GM21723 (cell line): ENCODE results near the gene CRLF1.

Experiments
- ATAC-seq: cut with Tn5 transposase; IDR thresholded peaks from one replicate; pipeline ENCODE4 v1.9.1; 2021; ENCODE audit warnings: mild to moderate bottlenecking, moderate library complexity; ENCODE audit not compliant: unreplicated experiment

The CRLF1 gene

DNA sequence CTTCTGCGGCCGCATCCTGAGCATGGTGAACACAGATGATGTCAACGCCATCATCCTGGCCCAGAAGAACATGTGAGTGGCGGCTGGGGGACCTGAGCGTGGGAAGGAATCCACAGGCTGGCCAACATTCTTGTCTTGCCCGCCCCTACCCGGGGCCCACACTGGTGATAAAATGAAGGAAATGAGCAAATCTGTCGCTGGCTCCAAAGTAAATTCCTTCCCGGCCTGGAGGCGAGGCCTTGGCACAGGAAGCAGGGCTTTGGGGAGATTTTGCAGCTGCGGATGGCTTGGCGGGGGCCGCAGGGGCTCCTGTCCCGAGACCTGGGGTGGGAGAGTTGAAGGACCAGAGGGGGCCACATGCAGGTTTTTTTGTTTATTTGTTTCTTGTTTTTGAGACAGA, 44.5 kb downstream of the CRLF1 start:
- ATAC-seq = no peak

GRCh38 chr19:18559685-18560084, 46.9 kb downstream of the CRLF1 start:
- no peak for ATAC-seq

- no peak for ATAC-seq
Observed at GRCh38 chr19:18558604-18559003, 48.0 kb downstream of the CRLF1 start.

GRCh38 chr19:18558202-18558555, 48.4 kb downstream of the CRLF1 start:
- ATAC-seq = no peak

DNA sequence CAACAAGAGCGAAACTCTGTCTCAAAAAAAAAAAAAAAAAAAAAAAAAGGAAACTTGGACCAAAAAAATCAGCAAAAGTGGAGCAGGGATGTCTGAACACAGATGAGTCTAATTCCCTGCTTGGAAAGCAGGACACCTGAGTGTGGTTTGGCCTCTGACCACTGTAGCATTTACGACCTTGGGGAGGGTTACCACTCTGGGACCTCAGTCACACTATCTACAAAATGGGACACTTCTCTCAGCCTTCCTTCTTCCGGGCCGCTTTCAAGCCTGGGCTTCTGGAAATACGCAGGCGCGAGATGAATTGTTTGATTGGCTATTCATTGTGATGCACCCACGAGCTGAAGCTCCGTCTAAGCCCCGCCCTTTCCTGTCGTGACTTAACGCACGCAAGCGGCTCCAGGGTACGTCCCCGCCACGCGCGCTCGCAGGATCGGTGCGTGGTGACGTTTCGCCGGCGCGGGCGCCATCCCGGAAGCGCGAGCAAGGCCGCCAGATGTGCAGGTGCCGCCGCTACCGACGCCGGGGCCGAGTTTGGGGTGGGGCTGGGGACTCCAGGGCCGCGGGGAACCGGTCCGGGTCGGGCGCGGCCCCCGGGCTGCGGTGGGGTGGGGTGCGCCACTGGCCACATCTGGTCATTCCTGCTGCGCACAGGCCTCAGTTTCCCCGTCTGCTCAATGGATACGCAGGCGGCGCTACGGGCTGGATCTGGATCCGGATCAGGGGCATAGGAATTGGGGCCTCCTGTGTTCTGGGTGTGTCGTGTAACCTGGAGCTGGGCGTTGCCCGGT, 49.0 kb downstream of the CRLF1 start, which contains the start of gene KXD1:
KXD1 (plus strand) TSS at position 460 of the 791 bp plus-strand sequence. CDS start 4,187 bp downstream, outside the sequence.
- peak; percentile 91 for ATAC-seq

DNA sequence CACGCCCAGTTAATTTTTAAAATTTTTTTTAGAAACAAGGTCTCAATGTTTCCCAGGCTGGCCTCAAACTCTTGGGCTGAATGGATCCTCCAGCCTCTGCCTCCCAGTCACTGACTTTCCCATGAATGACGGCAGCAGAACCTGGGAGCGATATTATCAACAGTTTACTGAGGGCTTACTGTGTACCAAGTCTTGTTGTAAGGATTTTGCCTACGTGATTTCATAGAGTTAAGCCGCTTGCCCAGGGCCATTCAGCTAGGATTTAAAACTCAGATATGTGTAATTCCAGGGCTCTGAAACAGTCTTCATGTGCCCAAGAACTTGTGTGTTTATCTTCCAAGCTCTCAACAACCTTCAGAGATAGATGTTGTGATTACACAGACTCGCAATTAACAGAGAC, 55.0 kb downstream of the CRLF1 start:
- ATAC-seq = no peak

DNA sequence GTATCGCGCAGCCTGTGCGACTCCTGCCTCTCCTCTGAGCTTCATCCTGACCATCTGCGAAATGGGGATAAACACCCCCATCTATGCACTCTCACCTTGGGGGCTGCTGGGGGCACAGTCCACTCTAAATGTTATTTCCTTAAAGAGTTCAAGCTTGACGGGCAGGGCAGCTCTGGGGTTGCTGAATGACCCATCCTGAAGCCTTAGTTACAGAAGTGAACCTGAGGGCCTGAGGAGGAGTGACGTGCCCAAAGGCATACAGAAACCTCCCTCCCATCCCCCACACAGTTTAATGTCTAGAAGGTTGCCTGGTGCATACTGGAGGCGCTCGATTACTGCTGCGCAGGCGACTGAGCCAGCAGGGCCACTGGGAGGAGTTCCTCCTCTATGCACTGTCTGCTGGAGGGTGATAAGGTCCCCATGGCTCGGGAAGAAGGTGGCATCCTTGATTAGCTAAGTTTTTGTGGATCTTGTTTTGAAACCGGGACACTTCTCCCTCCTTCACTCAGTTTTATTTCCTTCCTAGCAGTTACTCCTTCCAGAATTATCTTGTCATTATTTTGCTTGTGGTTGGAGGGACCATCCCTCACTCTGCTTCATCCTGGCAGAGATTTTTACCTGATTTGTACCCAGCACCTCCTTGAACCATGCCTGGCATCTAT, 62.7 kb downstream of the CRLF1 start:
- peak; percentile 71 for ATAC-seq
